SH-SY5Y (cell line): ENCODE results near the gene OSTF1.

Source experiments
- GATA2 ChIP-seq: IDR thresholded peaks from 2 replicates; pipeline ENCODE4 v1.6.1; 2011; ENCODE audit warnings: mild to moderate bottlenecking, low read depth, low read length
- GATA3 ChIP-seq: IDR thresholded peaks from 2 replicates; pipeline ENCODE4 v1.6.1; 2011; ENCODE audit warnings: low read depth, mild to moderate bottlenecking, low read length, moderate library complexity

OSTF1 gene

DNA sequence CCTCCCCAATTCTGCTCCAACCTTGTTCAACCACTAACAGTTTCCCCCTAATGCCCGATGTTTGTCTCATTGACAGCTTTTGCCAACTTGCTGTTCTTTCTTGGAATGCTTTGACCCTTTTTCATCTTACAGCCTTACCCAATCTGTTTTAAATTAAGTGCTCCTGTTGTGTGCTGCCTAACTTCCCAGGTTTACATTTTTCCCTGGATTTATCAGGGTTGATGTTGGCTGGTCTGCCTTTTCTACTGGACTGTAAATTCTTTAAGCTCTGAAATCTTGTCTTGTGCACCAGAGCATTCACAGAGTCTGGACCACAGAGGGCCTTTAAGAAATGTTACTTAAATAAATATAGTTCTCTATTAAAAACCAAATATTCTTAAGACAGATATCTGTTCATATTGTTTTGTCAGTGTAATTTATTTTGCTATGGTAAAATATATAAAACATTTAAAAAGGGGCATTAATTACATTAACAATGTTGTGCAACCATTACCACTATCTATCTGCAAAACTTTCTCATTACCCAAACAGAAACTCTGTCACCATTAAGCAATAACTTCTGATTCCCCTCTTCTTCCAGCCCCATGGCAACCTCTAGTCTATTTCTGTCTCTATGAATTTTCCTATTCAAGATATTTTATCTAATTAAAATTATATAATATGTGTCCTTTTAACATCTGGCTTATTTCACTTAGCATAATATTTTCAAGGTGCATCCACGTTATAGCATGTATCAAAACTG, 73.0 kb downstream of the OSTF1 start:
- TF ChIP-seq GATA3, result no peak
- no peak for TF ChIP-seq GATA2

DNA sequence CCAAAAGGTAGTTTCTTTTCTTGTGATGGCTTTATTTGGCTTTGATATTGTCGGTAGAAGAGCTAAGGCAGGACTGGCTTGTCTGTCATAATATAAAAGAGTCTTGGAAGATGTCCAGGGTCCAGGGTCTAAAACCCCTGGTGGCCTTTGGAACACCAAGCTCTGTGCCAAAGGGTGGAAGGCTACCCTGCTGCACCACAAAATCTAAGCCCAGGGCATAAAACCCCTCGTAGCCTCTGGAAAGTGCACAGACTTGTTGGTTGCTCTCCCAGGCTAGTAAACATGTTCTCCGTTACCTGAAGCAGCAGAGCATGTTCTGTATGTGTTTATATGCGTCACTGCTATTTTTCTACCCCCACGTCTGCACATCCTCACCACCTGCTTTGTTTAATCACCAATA, 75.5 kb downstream of the OSTF1 start:
- no peak for TF ChIP-seq GATA2
- no peak for TF ChIP-seq GATA3

DNA sequence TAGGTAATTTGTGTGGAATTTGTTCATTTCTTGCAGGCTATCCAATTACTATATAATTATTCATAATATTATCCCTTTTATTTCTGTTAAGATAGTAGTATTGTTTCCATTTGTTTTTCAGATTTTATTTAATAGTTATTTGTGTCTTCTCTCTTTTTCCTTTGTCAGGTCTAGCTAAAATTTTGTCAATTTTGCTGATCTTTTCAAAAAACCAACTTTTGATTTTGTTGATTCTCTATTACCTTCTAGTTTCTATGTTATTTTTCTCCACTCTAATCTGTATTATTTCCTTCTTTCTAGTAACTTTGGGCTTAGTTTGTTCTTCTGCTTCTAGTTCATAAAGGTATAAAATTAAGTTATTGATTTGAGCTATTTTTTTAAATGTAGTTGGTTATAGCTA, 76.3 kb downstream of the OSTF1 start:
- TF ChIP-seq GATA3, result no peak
- no peak for TF ChIP-seq GATA2

DNA sequence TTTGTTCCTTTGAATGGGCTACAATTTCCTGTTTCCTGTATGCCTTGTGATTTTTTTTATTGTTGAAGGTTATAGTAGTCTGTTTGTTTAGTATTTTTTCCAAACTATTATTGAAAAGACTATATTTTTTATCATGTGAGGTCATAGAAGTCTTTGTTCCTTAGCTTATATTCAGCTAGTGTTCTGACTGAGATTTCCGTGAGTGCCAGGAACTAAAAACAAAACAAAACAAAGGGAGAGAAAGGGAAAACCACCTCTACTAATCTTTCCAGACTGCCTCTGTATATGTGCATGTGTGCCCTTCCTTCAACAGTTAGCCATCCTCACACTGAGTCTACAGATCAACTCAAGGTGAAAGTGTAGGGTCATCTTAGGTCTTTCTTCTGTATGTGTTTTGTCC, 79.0 kb downstream of the OSTF1 start:
- no peak for TF ChIP-seq GATA3

DNA sequence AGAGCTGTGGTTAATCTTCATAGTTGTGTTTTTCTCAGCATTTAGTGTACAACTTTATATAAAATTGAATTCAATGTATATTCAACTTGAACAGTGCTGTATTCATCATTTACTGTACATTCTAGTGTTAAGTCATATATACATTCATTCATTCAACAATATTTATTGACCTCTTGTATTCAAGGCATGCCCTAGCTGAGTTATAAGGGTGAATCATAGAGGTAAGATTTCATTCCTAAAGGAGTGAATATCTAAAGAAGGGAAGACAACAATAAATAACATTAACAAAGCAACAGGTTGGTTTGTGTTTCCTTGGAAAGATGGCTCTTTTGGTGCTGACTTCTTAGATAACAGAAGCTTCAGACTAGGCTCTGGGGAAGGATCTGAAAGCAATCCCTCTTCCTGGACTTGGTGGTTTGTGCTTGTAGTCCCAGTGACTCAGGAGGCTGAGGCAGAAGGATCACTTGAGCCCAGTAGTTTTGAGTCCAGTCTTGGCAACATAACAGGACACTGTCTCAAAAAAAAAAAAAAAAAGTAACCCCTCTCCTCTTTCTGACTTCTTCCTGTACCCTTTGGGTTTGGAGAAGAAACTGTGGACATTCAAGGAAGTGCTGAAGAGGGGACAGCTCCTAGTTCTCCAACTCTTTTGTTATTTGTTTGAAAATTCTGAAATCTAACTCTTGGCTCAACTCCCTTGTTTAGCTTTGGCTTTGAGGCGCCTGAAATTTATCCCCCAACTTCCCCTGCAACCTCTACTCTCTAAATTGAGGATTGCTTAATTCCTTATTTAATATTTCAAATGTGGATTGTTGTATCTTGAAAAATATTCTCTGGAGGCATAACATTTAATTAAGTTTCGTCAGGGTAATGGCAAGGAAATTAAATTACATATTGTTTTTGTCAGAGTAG, 80.2 kb downstream of the OSTF1 start:
- TF ChIP-seq GATA3 (no peak), GATA2 (no peak)

DNA sequence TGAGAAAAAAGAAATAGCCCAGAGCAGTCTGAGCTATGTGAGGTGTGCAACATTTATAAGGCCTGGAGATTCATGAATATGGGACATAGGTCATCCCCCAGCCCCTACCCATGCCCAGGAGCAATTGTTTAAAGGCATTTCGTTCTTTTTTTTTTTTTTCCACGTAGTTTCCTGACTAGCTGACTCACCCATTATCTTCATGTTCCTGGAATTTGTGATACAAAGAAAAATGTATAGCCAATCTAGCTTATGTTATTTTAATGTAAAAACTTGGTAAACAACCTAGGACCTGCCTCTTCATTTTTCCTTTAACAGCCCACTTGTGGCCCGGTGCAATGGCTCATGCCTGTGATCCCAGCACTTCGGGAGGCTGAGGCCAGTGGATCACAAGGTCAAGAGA, 81.3 kb downstream of the OSTF1 start:
- TF ChIP-seq GATA3, result no peak
- no peak for TF ChIP-seq GATA2

DNA sequence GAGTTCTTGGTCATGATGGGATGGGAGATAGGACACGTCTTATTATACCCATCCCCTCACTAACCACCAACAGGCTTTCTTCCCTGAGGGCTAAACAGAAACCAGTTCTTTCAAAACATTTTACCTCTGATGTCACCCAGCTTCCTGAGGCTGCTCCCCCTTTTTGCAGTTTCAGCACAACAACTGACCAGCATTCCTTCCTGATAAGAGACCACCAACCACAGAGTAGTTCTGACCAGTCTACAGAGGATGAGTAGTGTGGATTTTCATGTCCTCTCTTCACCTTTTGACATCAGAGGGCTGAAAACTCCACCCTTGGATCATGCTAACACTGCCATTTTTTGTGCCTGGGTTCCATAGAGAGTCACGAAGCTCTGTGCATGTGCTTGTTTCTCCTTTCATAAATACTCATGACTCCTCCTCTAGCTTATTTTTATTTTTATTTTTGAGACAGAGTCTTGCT, 82.6 kb downstream of the OSTF1 start:
- no peak for TF ChIP-seq GATA2
- no peak for TF ChIP-seq GATA3

DNA sequence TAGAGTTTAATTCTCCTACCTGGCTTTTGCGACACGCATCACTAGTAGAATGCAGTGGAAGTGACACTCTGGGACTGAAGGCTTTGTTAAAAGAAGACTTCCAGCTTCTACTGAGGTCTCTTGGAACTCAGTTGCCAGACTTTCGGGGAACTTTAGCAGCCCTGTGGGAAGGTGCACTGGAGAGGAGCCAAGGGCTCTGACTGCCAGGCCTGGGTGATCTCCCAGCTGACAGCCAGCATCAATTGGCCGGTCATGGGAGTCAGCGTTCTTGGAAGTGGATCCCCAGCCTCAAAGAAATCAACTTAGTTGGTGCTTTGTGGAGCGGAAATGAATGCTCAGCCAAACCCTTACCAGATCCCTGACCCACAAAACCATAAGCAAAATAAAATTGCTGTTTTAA, 87.1 kb downstream of the OSTF1 start:
- no peak for TF ChIP-seq GATA3
- no peak for TF ChIP-seq GATA2

DNA sequence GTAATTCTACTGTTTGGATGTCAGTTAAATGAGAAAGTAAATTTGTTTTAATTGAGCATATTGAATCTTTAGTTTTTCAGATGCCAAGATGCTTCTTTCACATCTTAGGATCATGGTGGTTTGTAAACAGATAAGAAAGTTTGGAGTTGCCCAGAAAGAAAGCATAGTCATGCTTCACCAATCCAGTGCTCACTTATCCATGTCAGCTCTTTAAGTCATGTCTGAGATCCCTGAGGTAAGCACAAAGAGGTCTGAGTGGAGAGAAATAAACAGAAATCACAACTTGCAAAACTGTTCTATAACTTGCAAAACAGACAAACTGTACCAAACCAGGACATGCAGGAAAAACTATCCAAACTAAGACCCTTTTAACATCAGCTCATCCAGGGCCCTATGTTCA, 87.7 kb downstream of the OSTF1 start:
- TF ChIP-seq GATA3, result no peak
- TF ChIP-seq GATA2, result no peak

DNA sequence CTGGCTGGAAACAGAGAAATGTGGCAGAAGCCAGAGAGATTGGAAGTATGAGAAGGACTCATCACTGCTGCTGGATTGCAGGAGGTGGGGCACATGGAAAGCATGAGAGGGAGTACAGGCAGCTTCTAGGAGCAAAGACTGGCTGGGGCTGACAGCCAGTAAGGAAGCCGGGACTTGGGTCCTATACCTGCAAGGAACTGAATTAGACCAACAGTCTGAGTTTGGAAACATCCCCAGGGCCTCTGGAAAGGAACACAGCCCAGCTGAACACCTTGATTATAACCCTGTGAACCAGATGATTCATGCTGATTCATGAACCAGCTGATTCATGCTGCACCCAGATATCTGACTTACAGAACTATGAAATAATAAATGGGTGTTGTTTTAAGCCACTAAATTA, 93.4 kb downstream of the OSTF1 start:
- TF ChIP-seq GATA2, result no peak
- TF ChIP-seq GATA3, result no peak

DNA sequence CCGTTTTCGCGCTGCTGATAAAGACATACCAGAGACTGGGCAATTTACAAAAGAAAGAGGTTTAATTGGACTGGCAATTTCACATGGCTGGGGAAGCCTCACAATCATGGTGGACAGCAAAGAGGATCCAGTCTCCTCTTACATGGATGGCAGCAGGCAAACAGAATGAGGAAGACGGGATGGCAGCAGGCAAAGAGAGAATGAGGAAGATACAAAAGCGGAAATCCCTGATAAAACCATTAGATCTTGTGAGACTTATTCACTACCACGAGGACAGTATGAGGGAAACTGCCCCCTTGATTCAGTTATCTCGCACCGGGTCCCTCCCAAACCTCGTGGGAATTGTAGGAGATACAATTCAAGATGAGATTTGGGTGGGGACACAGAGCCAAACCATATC, 95.0 kb downstream of the OSTF1 start:
- TF ChIP-seq GATA2 (no peak), GATA3 (no peak)

DNA sequence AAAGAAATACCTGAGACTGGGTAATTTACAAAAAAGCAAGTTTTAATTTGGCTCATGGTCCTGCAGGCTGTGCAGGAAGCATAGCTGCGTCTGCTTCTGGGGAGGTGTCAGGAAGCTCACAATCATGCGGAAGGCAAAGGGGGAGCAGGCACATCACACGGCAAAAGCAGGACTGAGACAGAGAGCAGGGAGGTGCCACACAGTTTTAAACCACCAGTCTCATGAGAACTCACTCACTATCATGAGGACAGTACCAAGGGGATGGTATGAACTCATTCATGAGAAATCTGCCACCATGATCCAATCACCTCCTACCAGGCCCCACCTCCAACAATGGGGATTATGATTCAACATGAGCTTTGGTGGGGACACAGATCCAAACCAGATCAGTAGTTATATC, 96.2 kb downstream of the OSTF1 start:
- TF ChIP-seq GATA2, result no peak
- TF ChIP-seq GATA3, result no peak

DNA sequence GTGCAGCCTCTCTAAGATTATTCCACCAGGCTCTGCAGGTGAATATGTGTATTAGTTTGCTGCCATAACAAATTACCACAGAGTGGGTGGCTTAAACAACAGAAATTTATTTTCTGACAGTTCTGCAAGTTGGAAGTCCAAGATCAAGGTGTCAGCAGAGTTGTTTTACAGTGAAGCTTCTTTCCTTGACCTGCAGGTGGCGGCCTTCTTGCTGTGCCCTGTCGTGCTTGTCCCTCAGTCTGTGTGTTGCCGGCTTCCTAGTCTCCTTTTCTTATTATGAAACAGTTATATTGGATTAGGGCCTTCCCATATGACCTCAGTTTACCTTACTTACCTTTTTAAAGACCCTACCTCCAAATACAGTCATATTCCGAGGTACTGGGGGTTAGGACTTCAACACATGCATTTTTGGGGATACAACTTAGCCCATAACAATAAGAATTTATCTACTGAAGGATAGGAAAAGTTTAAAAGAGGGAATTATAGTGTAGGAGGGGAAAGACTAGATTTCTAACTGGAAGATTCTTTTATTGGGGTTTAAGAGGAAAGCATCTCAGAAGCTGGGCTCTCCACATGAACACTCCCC, 97.4 kb downstream of the OSTF1 start:
- no peak for TF ChIP-seq GATA2
- TF ChIP-seq GATA3, result no peak

DNA sequence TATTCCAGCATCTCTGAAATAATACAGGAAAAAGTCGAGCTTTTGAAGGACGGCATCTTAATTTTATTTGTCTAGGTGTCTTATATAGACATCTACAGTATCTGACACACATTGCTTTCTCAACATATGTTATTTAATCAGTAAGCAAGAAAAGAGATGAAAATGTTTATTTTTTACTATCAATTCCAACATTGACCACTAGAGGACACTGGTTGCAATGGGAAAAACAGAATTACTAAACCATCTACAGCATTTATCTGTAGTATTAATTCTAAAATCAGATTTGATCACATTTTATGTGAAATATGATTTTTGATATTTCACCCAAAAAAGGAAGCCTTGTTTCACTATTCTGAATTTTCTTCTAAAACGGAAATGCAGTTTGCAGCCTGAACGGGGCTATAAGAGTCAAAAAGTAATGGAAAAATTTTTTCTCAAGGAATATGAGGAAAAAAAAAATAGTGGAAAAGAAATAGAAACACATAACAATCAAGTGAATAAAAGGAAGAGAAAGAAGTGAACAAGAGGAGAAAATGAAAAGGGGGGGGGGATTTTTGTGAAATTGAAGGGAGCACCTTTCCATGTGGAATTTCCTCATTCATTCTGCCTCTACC, 98.6 kb downstream of the OSTF1 start:
- TF ChIP-seq GATA3 (no peak), GATA2 (no peak)
